NCI-H446 (cell line): ENCODE results near the gene ACO2.
"Not testable (repeated sequence)": the region's sequence is repeated elsewhere in the genome, so short reads cannot be mapped to it uniquely, and the experiment has no call there.

ENCODE experiments used
- DNase-seq, 2 experiments: peaks; one replicate each; lab custom pipeline; 2025; lab: John Stamatoyannopoulos, UW

ACO2 gene

DNA sequence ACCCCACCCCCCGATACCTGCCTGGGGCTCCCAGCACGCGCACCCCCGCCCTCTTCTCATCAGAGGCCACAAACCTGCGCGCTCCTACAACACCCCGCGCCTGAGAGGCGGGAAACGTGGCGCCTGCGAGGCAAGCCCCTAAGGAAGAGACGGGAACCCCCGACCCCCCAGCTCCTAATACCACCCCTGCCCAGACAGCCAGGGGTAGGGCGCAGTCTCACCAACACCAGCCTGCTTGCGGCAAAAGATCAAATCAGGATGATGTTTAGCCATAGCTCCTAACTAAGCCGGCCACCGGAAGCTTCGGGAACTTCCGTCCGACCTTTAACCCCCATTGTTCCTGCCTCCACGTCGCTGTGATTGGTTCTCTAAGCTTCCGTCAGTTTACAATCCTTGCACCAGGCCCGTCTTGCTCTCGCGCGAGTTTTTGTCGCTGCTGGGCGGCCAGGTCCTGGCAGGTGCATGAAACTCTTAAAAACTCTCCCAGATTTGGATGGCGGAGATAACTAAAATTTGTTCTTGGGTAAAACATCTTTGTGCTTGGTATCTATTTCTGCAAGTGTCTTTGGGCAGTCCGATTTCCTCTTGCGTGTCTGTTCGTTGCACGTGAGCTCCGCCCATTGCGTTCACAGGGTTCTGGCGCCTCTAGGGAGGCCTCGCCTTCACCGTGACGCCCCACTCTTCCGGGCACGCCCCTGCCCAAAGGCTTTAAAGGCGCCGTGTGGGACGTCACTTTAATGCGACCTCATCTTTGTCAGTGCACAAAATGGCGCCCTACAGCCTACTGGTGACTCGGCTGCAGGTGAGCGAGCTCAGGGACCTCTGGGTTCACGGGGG, at the start of gene ACO2, which contains the start of gene PHF5A:
Gene ACO2, plus strand, starts transcription at position 737 of the 837 bp plus-strand sequence. Its CDS starts 30 bp downstream, at position 767.
Gene PHF5A, minus strand, starts transcription at position 312 of the 837 bp plus-strand sequence. Its CDS starts 39 bp downstream, at position 273.
- peak; percentile 98 for DNase-seq

DNA sequence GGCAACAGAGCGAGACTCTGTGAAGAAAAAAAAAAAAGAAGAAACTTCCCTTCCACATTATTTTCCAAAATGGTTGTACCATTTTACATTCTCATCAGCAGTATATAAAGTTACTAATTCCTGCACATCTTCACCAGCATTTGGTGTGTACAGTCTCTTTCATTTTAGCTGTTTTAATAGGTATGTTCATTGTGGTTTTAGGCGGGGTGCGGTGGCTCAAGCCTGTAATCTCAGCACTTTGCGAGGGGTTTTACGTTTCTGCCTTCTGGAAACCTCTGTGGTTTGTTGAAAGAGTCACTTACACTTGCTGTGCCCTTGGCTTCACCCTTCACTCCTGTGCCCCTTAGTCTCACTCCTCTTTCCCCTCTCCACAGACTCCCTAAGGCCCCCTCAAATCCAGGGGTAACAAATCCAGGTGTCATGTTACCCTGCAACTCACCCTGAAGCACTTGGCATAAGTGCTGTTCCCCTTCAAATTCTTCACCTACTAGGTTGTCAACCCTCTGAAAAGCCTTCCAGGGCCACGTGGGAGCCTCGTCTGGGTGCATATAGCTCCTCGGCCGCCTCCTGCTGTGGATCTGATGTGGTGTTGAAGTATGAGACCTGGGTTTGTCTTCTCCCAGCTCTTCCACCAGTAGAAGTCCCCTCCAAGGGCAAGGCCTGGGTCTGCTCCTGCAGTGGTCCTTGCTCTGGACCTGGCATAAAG, 43.1 kb upstream of the ACO2 start:
- DNase-seq = no peak

DNA sequence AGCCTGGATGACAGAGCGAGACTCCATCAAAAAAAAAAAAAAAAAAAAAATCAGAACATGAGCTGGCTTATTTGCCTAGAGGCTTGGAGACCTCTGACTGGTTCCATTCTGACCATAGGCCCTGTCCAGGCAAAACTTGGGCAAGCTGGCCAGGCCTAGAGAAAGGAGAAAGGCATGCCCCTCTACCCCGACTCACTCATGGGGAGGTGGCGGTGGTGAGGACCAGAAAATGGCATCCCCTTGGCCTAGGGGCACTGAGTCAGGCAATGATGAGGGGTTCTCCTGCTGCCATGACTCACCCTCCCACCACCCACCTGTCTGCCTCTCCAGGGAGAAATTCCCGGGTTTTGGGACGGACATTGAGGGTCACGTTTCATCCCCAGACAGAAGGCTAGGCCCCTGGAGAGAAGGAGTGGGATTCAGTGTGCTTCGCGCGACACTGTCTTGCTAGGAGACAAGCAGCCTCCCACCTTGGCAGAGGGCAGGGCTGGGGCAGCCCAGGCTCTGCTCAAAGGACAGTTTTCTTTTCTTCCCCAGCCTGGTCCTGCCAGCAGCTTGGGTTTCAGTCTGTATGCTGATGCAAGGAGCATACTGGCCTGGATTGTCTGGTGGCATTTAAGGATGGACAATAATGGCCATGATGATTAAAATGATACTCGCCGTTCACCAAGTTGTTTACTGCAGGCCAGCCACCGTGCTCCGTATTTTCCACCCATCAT, 39.5 kb upstream of the ACO2 start:
- DNase-seq = no peak

- DNase-seq = no peak
Observed at GRCh38 chr22:41429951-41430332, 39.0 kb upstream of the ACO2 start.

DNA sequence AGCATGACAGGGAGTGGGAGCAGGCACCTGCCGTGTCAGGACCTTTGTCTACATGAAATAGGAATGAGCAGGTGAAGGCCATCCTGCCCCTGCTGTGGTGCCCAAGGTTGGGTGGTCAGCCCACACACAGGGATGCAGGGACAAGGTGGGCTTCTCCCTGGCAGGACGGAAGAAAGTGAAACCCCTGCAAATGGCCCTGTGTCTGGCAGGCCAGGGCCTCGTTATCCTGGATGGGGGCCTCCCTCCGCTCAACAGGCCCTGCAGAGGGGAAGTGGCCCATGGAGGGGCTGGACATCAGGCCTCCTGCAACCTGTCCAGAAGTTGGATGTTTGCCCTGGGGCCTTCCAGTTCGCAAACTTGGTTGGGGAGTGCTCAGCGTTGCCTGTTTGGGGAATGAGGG, 37.3 kb upstream of the ACO2 start:
- DNase-seq = no peak

DNA sequence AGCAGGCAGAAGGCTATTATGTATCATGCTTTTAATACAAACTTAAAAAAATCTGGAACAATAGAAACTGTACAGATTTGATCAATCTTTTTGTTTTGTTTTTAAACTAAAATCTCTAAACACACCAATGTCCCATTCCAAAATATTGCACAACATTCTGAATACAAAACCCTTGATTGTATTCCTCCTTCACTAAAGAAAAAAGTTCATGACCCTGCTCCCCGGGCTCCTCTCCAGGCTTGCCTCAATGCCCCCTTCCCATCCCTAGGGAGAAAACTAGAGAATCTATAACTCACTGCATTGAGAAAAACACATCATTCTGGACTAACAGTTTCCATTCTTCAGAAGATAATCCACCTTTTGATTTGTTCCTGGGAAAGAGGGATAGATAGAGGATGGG, 35.4 kb upstream of the ACO2 start:
- DNase-seq = not testable (repeated sequence)

DNA sequence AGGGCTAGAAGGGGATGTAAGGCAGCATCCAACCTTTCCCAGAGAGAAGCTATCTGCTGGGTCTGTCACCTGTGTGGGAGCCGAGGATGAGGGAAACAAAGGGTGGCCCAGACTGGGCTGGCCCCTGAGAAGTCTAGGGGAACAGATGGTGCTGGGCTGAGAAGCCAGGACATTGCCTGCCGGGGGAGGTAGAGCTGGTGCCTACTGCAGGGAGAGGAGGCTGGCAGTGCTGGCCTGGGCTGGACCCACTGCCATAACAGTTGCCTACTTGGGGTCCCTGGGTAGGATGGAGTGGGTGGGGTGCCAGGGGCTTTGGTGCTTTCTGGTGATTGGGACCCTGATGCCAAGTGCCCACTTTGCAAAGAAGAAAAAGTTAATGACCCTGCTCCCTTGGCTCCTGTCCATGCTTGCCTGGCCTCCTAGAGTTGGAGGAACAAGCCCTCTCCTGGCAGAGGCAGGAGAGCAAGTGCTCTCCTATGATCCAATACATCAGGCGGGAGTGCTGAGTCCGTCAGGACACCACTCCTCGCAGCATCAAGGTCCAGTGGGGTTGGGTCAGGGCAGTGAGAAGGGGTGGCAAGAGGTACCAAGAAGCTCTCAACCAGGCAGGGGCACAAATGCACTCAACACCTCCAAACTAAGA, 34.4 kb upstream of the ACO2 start:
- not testable (repeated sequence) for DNase-seq

DNA sequence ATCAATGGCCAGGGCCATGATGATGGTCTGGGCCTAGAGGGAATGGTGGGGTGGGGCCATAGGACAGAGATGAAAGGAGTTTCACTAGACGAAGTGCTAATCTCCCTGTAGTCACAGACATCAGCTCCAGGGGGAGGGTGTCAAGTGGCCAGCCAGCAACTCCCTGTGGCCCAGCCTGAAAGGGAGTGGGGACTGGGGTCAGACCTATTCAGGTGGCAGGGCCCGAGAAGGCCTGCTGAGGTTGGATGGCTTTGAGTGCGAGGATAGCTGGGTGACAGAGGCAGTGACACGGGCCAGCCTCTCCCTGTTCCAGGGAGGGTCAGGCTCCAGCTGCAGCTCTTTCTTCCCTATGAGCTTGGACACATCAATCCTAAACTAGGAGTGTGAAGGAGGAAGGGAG, 33.4 kb upstream of the ACO2 start:
- DNase-seq = no peak

DNA sequence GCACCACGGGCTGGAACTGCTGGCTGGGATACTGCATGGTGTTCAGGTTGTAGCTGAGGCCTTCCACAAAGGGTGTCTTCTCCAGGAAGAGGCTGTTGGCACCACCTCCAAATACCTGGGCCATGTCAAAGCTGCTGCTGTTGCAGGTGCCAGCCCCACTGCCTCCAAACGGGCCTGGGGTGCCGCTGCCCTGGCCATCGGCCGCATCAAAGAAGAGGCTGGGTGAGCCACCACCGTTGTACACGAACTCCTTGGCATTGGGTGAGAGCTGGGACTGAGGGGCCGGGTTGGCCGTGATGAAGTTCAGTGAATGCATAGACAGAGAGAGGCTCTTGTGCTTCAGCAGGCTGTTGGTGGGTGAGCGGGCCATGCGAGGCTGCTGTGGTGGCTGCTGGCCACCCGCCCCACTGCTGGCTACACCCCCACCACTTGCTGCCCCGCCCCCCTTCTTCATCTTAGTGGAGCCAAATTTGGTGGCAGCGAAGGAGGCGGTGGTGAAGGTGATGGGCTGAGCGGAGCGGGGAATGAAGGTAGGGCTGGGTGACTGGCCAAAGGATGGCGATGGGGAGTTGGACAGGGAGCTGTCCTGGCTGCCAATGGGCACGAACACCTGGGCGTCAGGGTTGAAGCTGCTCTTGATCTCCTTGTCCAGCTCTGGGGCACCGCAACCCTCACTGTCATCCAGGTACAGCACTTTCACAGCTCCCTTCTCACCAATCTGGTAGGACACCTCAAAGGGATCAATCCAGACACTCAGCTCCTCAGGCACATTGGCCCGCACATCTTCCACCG, 32.4 kb upstream of the ACO2 start:
- no peak for DNase-seq

- DNase-seq = no peak
Observed at GRCh38 chr22:41437198-41437597, 31.7 kb upstream of the ACO2 start.

- not testable (repeated sequence) for DNase-seq
Observed at GRCh38 chr22:41440511-41440910, 28.4 kb upstream of the ACO2 start.

GRCh38 chr22:41442240-41442792, 26.6 kb upstream of the ACO2 start:
- DNase-seq = no peak

GRCh38 chr22:41444360-41445128, 24.4 kb upstream of the ACO2 start:
- peak; percentile 95 to 98 for DNase-seq

DNA sequence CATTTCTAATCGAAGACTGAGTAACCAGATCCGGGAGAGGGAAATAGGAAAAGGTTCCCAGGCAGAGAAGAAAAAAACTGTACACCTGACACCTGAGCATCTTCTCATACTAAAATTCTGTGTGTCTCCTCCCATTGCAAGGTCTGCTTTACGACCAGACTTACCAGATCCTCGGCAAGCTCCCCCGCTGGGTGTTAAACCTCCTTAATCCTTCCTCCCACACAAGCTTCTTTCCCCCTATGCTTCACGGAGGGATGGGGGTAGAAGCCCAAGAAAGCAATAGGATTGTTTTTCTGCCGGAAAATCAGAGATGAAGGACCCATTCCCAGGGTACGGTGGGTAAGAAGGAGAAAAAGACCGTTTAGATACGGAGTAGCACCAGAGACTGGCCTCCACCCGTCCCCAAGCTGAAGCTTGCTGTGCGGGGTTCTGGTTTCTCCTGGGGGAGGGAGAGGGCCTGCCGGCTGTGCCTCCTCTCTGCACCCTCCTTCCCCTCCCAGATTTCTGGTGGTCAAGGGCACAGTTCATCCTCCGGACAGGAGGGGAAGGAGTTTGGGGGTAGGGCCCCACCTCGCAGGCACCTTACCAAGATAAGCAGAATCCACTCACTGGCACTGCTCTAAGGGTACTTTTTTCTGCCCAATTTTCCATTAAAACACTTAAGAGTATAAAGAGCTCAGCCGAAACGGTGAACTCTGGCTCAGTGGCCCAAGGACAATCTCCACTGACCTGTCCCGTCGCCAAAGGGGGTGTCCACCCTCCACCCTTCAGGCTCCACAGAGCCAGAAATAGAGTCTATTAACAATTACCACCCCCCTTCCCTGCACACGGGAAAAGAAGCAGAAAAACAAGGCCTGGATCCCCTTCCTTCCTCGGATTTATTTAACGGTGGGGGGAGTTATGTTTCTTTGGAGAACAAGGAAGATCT, 23.5 kb upstream of the ACO2 start:
- no peak for DNase-seq

- no peak for DNase-seq
Observed at GRCh38 chr22:41446057-41446501, 22.8 kb upstream of the ACO2 start.

DNA sequence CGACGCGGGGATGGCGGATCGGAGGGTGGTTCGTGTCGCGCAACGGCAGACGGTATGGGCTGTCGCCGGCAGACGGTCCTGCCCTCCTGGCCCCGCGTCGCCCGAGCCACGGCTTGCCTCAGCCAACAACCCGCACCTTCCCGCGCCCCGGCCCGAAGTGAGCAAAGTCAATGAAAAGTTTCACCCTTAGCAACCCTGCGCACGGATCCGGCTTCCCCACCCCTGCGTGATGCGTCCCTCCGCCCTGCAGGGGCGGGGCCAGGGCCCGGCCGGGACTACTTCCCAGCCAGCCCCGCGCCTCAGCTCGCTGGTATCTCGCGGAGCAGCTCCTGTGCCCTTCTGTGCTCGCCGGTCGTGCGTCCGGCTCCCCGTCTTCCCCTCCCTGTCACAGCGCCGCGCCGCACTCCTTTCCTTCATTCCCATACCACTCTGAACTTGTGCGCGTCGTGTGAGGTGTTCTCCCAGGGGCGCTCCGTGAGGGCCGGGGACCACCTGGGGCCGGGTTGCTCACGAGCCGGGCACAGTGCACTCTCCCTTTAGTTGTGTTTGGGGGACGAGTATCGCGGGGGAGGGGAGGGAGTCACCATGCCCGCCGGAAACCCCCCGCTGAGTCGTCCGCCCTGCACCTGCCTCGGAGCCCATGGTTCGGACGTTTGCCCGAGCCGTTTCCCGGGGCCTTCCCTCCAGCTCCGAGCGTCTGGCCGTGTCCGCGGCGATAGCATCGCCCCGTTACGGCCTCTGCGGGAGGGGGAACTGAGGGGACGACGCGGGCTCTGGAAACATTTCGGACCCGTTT, 22.1 kb upstream of the ACO2 start, which contains the start of gene TOB2:
Gene TOB2, minus strand, starts transcription at position 163 of the 796 bp plus-strand sequence. CDS start 9,456 bp downstream, outside the sequence.
- peak; percentile 84 to 96 for DNase-seq

- DNase-seq = peak; percentile 64 to 72
Observed at GRCh38 chr22:41447435-41448188, 21.3 kb upstream of the ACO2 start.
